K562 treated with DMSO at 1 percent for 4 hours (cell line): ENCODE data around the gene C9orf153. TPM values are rescaled to one million over a fixed set of nuclear protein-coding genes. Genes with fewer than 3 reads are reported as not detected.

ENCODE experiments used
- total RNA-seq: library from RNA; unstranded; fragments of 300-600 nt; gene quantifications from 2 replicates; pipeline ENCODE4 v1.2.3, GENCODE V29; 2022; ENCODE audit not compliant: insufficient read depth

Gene C9orf153
- not detected in 2 replicates for total RNA-seq

GRCh38 chr9:86259557-86259956 lies at the start of gene C9orf153:
Gene C9orf153, minus strand, starts transcription at chr9:86259657. Its CDS starts 30,054 bp downstream, at chr9:86229603.

GRCh38 chr9:86282077-86282978 lies 22.9 kb upstream of the C9orf153 start, which contains the start of gene ISCA1:
Gene ISCA1, minus strand, starts transcription at chr9:86282538. Its CDS starts 80 bp downstream, at chr9:86282458.

Other genes starting within 250 kb of the C9orf153 start
- gene GOLM1, start 160.1 kb downstream of the C9orf153 start, total RNA-seq: 1.1 and 1.8 TPM in 2 replicates
- 9.0 and 12.1 TPM in 2 replicates for gene ISCA1, start 22.9 kb upstream of the C9orf153 start, total RNA-seq
- 6.6 and 8.8 TPM in 2 replicates for gene TUT7, start 94.8 kb upstream of the C9orf153 start, total RNA-seq